GM12801 (cell line): Measurements from ENCODE around the gene GGNBP2.

Source experiments
- TF ChIP-seq, protein P1 (sequence below): IDR thresholded peaks from one replicate; pipeline ENCODE4 v1.5.1; 2011; ENCODE audit warnings: control low read depth; ENCODE audit not compliant: insufficient read length; ENCODE audit errors: extremely low read depth

The GGNBP2 gene

DNA sequence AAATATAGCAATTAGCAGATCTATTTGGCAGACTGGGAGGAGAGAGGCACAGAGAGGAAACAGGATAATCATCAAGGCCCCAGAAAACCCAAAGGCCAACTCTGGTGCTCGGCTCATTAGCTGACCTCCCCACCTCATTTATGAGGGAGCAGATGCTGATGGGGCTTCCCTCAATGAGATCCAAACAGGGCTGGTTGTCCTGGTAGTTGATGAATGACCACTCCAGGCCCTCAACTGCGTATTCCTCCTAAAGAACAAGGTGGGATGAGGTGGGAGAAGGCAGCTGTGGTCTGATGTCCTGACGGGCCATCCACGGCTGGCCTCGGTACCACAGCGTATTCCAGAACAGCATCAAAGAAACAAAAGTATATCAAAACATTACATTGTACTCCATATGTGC lies 37.5 kb upstream of the GGNBP2 start:
- TF ChIP-seq, protein P1, sequence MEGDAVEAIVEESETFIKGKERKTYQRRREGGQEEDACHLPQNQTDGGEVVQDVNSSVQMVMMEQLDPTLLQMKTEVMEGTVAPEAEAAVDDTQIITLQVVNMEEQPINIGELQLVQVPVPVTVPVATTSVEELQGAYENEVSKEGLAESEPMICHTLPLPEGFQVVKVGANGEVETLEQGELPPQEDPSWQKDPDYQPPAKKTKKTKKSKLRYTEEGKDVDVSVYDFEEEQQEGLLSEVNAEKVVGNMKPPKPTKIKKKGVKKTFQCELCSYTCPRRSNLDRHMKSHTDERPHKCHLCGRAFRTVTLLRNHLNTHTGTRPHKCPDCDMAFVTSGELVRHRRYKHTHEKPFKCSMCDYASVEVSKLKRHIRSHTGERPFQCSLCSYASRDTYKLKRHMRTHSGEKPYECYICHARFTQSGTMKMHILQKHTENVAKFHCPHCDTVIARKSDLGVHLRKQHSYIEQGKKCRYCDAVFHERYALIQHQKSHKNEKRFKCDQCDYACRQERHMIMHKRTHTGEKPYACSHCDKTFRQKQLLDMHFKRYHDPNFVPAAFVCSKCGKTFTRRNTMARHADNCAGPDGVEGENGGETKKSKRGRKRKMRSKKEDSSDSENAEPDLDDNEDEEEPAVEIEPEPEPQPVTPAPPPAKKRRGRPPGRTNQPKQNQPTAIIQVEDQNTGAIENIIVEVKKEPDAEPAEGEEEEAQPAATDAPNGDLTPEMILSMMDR = no peak

GRCh38 chr17:36509272-36509985 lies 35.3 kb upstream of the GGNBP2 start:
- TF ChIP-seq, protein P1 = no peak

GRCh38 chr17:36510636-36511035 lies 34.1 kb upstream of the GGNBP2 start:
- TF ChIP-seq, protein P1 = no peak

GRCh38 chr17:36511216-36511615 lies 33.5 kb upstream of the GGNBP2 start:
- TF ChIP-seq, protein P1 = no peak

- TF ChIP-seq, protein P1 = no peak
These were observed 32.1 kb upstream of the GGNBP2 start for GRCh38 chr17:36512641-36513040.

DNA sequence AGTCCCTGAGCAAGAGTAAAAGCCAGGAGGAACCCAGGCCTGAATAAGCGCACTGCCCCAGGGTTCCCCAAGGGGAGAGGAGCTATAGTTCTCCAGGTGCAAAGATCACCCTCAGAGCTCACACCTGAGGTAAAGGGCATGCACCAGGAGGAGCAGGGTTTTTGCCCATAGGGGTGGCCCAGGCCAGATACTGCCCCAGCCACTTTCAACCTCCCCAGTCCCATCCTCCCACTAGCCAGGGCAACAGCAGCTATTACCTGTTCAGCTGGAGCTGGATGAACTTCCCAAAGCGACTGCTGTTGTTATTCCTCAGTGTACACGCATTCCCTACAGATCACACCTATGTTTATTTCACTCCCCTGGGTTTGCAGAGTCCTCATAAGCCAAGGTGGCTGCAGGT lies 29.9 kb upstream of the GGNBP2 start:
- TF ChIP-seq, protein P1 = no peak

GRCh38 chr17:36515837-36516236 lies 28.9 kb upstream of the GGNBP2 start:
- TF ChIP-seq, protein P1 = no peak
